IMR-90 (cell line): Measurements from ENCODE around the gene PSEN1. TPM values are rescaled to one million over a fixed set of nuclear protein-coding genes. Genes with fewer than 3 reads are reported as not detected.

Experiments used
- ATAC-seq: fragments of 200-7000 bp; cut with Tn5 transposase; 2 replicates; pipeline ENCODE4 v1.9.1; 2020; ENCODE audit warnings: low read depth, mild to moderate bottlenecking, moderate library complexity
- BruUV-seq: library from RNA; stranded (reverse); fragments of 400-500 nt; replicated peaks from 2 replicates; lab custom pipeline; 2021; lab: Mats Ljungman, UMichigan
- CTCF ChIA-PET: fragments of 300-600 bp; formaldehyde crosslinking; extraction: SDS; loops from one replicate; lab custom pipeline; 2021; ENCODE audit warnings: antibody characterized with exemption; lab: Yijun Ruan, JAX
- POLR2A ChIA-PET: fragments of 300-600 bp; sonication (Branson Sonifier 250); formaldehyde crosslinking; loops from one replicate; lab custom pipeline; 2022; ENCODE audit warnings: antibody characterized with exemption; ENCODE audit not compliant: unreplicated experiment; lab: Charles Lee
- DNase-seq: peaks from one replicate; pipeline ENCODE4 v3.0.0; 2013
- H2AFZ ChIP-seq: replicated peaks from 2 replicates; pipeline ENCODE3; 2013; ENCODE audit warnings: low read length, mild to moderate bottlenecking; ENCODE audit not compliant: poor library complexity
- H2AK5ac ChIP-seq: 2 replicates; pipeline ENCODE4 v1.6.1; 2013; ENCODE audit warnings: low read depth, low read length, inconsistent platforms
- H2AK9ac ChIP-seq: replicated peaks from 2 replicates; pipeline ENCODE3; 2013; ENCODE audit warnings: mild to moderate bottlenecking, low read depth, low read length, moderate library complexity; ENCODE audit not compliant: poor library complexity
- H2BK120ac ChIP-seq: 2 replicates; pipeline ENCODE4 v1.6.1; 2013; ENCODE audit warnings: low read depth, low read length, inconsistent platforms
- H2BK15ac ChIP-seq: 3 replicates; pipeline ENCODE4 v1.6.1; 2013; ENCODE audit warnings: low read depth, low read length, inconsistent platforms
- H2BK20ac ChIP-seq: 2 replicates; pipeline ENCODE4 v1.6.1; 2013; ENCODE audit warnings: low read depth, mild to moderate bottlenecking, inconsistent platforms, low read length, moderate library complexity
- H2BK5ac ChIP-seq: 2 replicates; pipeline ENCODE4 v1.6.1; 2013; ENCODE audit warnings: mild to moderate bottlenecking, low read depth, low read length, inconsistent platforms; ENCODE audit not compliant: poor library complexity, severe bottlenecking
- H3K14ac ChIP-seq: replicated peaks from 2 replicates; pipeline ENCODE4 v1.6.1; 2013; ENCODE audit warnings: low read depth, low read length, inconsistent platforms
- H3K18ac ChIP-seq: 2 replicates; pipeline ENCODE4 v1.6.1; 2013; ENCODE audit warnings: low read depth, low read length, control low read depth
- H3K23ac ChIP-seq: 2 replicates; pipeline ENCODE4 v1.6.1; 2013; ENCODE audit warnings: low read depth, low read length, inconsistent platforms
- H3K27ac ChIP-seq: 2 replicates; pipeline ENCODE4 v1.5.1; 2013; ENCODE audit warnings: mild to moderate bottlenecking, control low read depth, low read length; ENCODE audit not compliant: insufficient read depth
- H3K27me3 ChIP-seq: 2 replicates; pipeline ENCODE4 v1.6.1; 2013; ENCODE audit warnings: low read length; ENCODE audit not compliant: control insufficient read depth, insufficient read depth
- H3K36me3 ChIP-seq: 2 replicates; pipeline ENCODE4 v1.6.1; 2013; ENCODE audit warnings: low read length, mixed read lengths; ENCODE audit not compliant: control insufficient read depth, insufficient read depth
- H3K4ac ChIP-seq: 2 replicates; pipeline ENCODE4 v1.6.1; 2013; ENCODE audit warnings: low read depth, low read length, inconsistent platforms
- H3K4me1 ChIP-seq: 2 replicates; pipeline ENCODE4 v1.6.1; 2013; ENCODE audit warnings: low read length, mixed read lengths; ENCODE audit not compliant: control insufficient read depth, insufficient read depth
- H3K4me2 ChIP-seq: 2 replicates; pipeline ENCODE4 v1.6.1; 2013; ENCODE audit warnings: low read depth, mild to moderate bottlenecking, control low read depth, low read length, moderate library complexity
- H3K4me3 ChIP-seq: 2 replicates; pipeline ENCODE4 v1.5.1; 2013; ENCODE audit warnings: low read depth, mild to moderate bottlenecking, control low read depth, low read length, moderate library complexity; ENCODE audit not compliant: insufficient read depth
- H3K56ac ChIP-seq: 2 replicates; pipeline ENCODE4 v1.6.1; 2013; ENCODE audit warnings: low read length, inconsistent platforms; ENCODE audit not compliant: insufficient read depth; ENCODE audit errors: extremely low read depth
- H3K79me1 ChIP-seq, 2 experiments: 2 replicates each; pipeline ENCODE4 v1.6.1; 2013; ENCODE audit warnings: low read length in 2 of 2, inconsistent platforms in 1 of 2, low read depth in 1 of 2
- H3K9ac ChIP-seq: 2 replicates; pipeline ENCODE4 v1.6.1; 2013; ENCODE audit warnings: low read depth, low read length, control low read depth
- H3K9me1 ChIP-seq: 2 replicates; pipeline ENCODE4 v1.6.1; 2013; ENCODE audit warnings: low read length, inconsistent platforms; ENCODE audit not compliant: insufficient read depth
- H3K9me3 ChIP-seq: 2 replicates; pipeline ENCODE4 v1.6.1; 2013; ENCODE audit warnings: low read length; ENCODE audit not compliant: control insufficient read depth, insufficient read depth
- H4K20me1 ChIP-seq: 2 replicates; pipeline ENCODE4 v1.6.1; 2013; ENCODE audit warnings: low read length, inconsistent platforms; ENCODE audit not compliant: insufficient read depth
- H4K5ac ChIP-seq: 2 replicates; pipeline ENCODE4 v1.6.1; 2013; ENCODE audit warnings: mild to moderate bottlenecking, low read depth, low read length, control low read depth
- H4K8ac ChIP-seq, 2 experiments: 2 replicates each; pipeline ENCODE4 v1.6.1; 2013; ENCODE audit warnings: low read depth in 2 of 2, low read length in 2 of 2, control low read depth in 1 of 2, inconsistent platforms in 1 of 2
- H4K91ac ChIP-seq: 2 replicates; pipeline ENCODE4 v1.6.1; 2013; ENCODE audit warnings: low read depth, low read length, inconsistent platforms; ENCODE audit not compliant: insufficient read depth
- CHD1 ChIP-seq: IDR thresholded peaks from 2 replicates; pipeline ENCODE4 v1.6.1; 2012; ENCODE audit warnings: low read depth, low read length, improper control_type of control experiment
- FOS ChIP-seq: fragments of 150-350 bp; IDR thresholded peaks from 2 replicates; pipeline ENCODE4 v1.6.1; 2016; ENCODE audit warnings: low read depth, low read length
- MAFK ChIP-seq: IDR thresholded peaks from 2 replicates; pipeline ENCODE4 v1.6.1; 2012; ENCODE audit warnings: low read depth, low read length, improper control_type of control experiment
- MAZ ChIP-seq: IDR thresholded peaks from 2 replicates; pipeline ENCODE4 v1.6.1; 2012; ENCODE audit warnings: low read depth, mild to moderate bottlenecking, low read length, improper control_type of control experiment, moderate library complexity, borderline replicate concordance
- MXI1 ChIP-seq: IDR thresholded peaks from 2 replicates; pipeline ENCODE4 v1.6.1; 2012; ENCODE audit warnings: low read depth, mild to moderate bottlenecking, low read length, moderate library complexity, borderline replicate concordance
- POLR2A ChIP-seq: IDR thresholded peaks from 2 replicates; pipeline ENCODE4 v1.6.1; 2012; ENCODE audit warnings: mild to moderate bottlenecking, low read depth, low read length
- SMC3 ChIP-seq: fragments of 150-350 bp; IDR thresholded peaks from 2 replicates; pipeline ENCODE4 v1.6.1; 2016; ENCODE audit warnings: low read depth, mild to moderate bottlenecking, antibody characterized with exemption, low read length, moderate library complexity
- WGBS, 2 experiments: methylation state at CpG; one replicate each; pipeline versions ENCODE4 v1.1.5 to v1.1.7; 2013; ENCODE audit warnings: missing lambda C conversion rate in 2 of 2; ENCODE audit not compliant: insufficient read length in 1 of 2; ENCODE audit errors: extremely low coverage in 2 of 2; 5-methylcytosine and 5-hydroxymethylcytosine counted together
- dilution Hi-C: fragments of 300-500 bp; cut with HindIII; formaldehyde crosslinking; loops from one replicate; pipeline ENCODE4 v1.14.3; 2018; ENCODE audit warnings: low sequenced_read_pairs; ENCODE audit not compliant: unreplicated experiment
- in situ Hi-C: fragments of 300-500 bp; cut with MboI; formaldehyde crosslinking; loops from 3 replicates; pipeline ENCODE4 v1.14.3; 2019; ENCODE audit warnings: low sequenced_read_pairs, inconsistent platforms, mixed read lengths
- intact Hi-C: fragments of 100-400 bp; cut with micrococcal nuclease; formaldehyde crosslinking; loops from 2 replicates; pipeline ENCODE4 v1.10.0; 2022
- polyA plus RNA-seq, 3 experiments: library from polyadenylated mRNA; depleted of rRNA; stranded (reverse); fragments of >200 nt; gene quantifications; 2 replicates each; pipeline ENCODE4 v1.2.3, GENCODE V29; 2012; ENCODE audit warnings: low replicate concordance in 1 of 3
- total RNA-seq: library from RNA; depleted of rRNA; stranded (reverse); fragments of >200 nt; gene quantifications from 2 replicates; pipeline ENCODE4 v1.2.3, GENCODE V29; 2012
- TF ChIP-seq, protein P1 (sequence below): conservative IDR thresholded peaks from 2 replicates; pipeline ENCODE4 v1.5.1; 2012; ENCODE audit warnings: mild to moderate bottlenecking, low read depth, low read length, improper control_type of control experiment
- TF ChIP-seq, protein P2 (sequence below): fragments of 150-350 bp; IDR thresholded peaks from 2 replicates; pipeline ENCODE4 v1.6.1; 2016; ENCODE audit warnings: low read depth, mild to moderate bottlenecking, low read length, moderate library complexity, borderline replicate concordance

The PSEN1 gene
- total and polyA plus RNA-seq, 2 of the 4 experiments (the other 2 are of a cell fraction): 14.8 to 62.7 TPM

DNA sequence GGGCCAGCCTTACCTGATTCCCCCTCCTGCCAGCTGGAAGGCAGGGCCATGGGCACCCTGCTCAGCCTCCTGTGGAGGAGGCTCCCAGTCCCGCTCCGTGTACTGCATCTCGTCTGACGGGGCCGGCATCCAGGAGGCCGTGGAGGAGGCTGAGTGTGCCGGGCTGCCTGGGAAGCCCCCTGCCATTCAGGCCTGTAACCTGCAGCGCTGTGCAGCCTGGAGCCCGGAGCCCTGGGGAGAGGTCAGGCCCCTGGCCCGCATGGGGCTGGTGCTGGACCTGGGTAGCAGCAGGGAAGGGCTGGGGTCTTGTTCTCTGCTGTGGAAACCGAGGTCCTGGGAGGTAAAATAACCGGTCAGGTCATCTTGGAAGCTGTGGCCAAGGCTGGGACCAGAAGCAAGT lies 117.4 kb downstream of the PSEN1 start (continued):
- TF ChIP-seq, protein P1, sequence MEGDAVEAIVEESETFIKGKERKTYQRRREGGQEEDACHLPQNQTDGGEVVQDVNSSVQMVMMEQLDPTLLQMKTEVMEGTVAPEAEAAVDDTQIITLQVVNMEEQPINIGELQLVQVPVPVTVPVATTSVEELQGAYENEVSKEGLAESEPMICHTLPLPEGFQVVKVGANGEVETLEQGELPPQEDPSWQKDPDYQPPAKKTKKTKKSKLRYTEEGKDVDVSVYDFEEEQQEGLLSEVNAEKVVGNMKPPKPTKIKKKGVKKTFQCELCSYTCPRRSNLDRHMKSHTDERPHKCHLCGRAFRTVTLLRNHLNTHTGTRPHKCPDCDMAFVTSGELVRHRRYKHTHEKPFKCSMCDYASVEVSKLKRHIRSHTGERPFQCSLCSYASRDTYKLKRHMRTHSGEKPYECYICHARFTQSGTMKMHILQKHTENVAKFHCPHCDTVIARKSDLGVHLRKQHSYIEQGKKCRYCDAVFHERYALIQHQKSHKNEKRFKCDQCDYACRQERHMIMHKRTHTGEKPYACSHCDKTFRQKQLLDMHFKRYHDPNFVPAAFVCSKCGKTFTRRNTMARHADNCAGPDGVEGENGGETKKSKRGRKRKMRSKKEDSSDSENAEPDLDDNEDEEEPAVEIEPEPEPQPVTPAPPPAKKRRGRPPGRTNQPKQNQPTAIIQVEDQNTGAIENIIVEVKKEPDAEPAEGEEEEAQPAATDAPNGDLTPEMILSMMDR: no peak
- TF ChIP-seq MAFK: no peak

DNA sequence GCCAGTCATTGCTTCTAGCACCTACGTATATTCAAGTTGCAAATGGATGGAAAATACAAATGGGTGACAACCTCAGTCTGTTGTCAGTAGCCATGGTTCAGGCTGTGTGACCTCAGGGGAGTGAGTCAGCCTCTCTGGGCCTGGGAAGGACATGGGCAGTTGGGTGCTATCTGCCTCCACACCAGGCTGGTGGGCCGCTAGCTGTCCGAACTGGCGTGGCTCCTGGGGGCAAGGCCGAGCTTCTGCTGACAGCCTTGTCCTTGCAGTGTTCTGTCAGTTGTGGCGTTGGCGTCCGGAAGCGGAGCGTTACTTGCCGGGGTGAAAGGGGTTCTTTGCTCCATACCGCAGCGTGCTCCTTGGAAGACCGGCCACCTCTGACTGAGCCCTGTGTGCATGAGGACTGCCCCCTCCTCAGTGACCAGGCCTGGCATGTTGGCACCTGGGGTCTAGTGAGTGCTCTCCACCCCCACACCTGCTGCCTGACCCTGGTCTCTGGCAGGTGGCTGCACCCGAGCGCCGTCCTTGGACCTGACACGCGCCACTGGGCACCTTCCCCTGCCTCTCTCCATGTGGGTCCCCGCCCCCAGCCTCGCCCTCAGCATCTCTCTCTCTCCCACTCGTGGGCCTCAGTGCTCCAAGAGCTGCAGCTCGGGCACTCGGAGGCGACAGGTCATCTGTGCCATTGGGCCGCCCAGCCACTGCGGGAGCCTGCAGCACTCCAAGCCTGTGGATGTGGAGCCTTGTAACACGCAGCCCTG lies 118.1 kb downstream of the PSEN1 start:
- Histone ChIP-seq H3K4me2 (no peak overlapping the region), H3K4me3 (no peak overlapping the region), H3K14ac (no peak overlapping the region), H4K91ac (no peak overlapping the region), H3K9me3 (no peaks in the 10 kb centered on the region), H3K36me3 (no peaks in the 10 kb centered on the region), H2AFZ (no peak overlapping the region), H3K18ac (no peak overlapping the region), H3K56ac (no peak overlapping the region), H3K27me3 (no peaks in the 10 kb centered on the region; the same call in 1 of the 2 replicates), H2BK5ac (no peak overlapping the region), H3K9me1 (no peaks in the 10 kb centered on the region), H2BK20ac (no peak overlapping the region), H3K4me1 (no peaks in the 10 kb centered on the region), H3K23ac (no peak overlapping the region), H3K79me1 (no peaks in the 10 kb centered on the region), H3K27ac (no peak overlapping the region), H4K20me1 (no peaks in the 10 kb centered on the region; the same call in 1 of the 2 replicates), H4K5ac (no peak overlapping the region), H2AK9ac (no peak overlapping the region), H3K4ac (no peak overlapping the region), H4K8ac (no peak overlapping the region), H2AK5ac (no peak overlapping the region), H3K9ac (no peak overlapping the region), H2BK120ac (no peak overlapping the region), H2BK15ac (no peak overlapping the region)
- DNase-seq (no peak), ATAC-seq (no peak)
- no TSS peak for BruUV-seq
- POLR2A ChIA-PET: no interaction called here
- 89% methylated on average over 12 of the region's 28 CpGs; no CpG with 5 or more reads in 1 of the 2 experiments for WGBS, 2 experiments
- CTCF ChIA-PET: interaction anchor here (0.6 kb wide), 1 partner anchor 179 kb away, joined by 3 read pairs; no protein-coding TSS in a partner anchor
- intact Hi-C loops: no loop called here
- in situ Hi-C loops: no loop called here
- dilution Hi-C loops: no loop called here
- no peak for TF ChIP-seq CHD1
- TF ChIP-seq POLR2A: no peak
- TF ChIP-seq, protein P2, sequence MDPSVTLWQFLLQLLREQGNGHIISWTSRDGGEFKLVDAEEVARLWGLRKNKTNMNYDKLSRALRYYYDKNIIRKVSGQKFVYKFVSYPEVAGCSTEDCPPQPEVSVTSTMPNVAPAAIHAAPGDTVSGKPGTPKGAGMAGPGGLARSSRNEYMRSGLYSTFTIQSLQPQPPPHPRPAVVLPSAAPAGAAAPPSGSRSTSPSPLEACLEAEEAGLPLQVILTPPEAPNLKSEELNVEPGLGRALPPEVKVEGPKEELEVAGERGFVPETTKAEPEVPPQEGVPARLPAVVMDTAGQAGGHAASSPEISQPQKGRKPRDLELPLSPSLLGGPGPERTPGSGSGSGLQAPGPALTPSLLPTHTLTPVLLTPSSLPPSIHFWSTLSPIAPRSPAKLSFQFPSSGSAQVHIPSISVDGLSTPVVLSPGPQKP: no peak
- no peak for TF ChIP-seq FOS
- TF ChIP-seq SMC3: no peak
- TF ChIP-seq MAZ: no peak
- TF ChIP-seq, protein P1: no peak
- TF ChIP-seq MXI1: no peak
- TF ChIP-seq MAFK: no peak
